ENCODE results near the gene TDP2.
"Not testable (repeated sequence)": the region's sequence is repeated elsewhere in the genome, so short reads cannot be mapped to it uniquely, and the experiment has no call there.

The TDP2 gene

GRCh38 chr6:24699521-24700359 is 33.0 kb upstream of the TDP2 start:
- no peak for TF ChIP-seq CTCF (IDR thresholded peaks at IDR 0.05; ENCODE audit: low read length, missing control alignments)
- H3K4me3 ChIP-seq (replicated peaks; ENCODE audit: low read depth, low read length) = no peak overlapping the region
- no peak for DNase-seq (ENCODE audit: low read depth)

- DNase-seq (ENCODE audit: low read depth) = no peak
- no peak for TF ChIP-seq CTCF (IDR thresholded peaks at IDR 0.05; ENCODE audit: low read length, missing control alignments)
- H3K4me3 ChIP-seq (replicated peaks; ENCODE audit: low read depth, low read length) = no peak overlapping the region
Measured at GRCh38 chr6:24696097-24696496, 29.4 kb upstream of the TDP2 start.

GRCh38 chr6:24695635-24696034 is 28.9 kb upstream of the TDP2 start:
- peak; percentile 34 for TF ChIP-seq CTCF (IDR thresholded peaks at IDR 0.05; ENCODE audit: low read length, missing control alignments)
- not testable (repeated sequence) for H3K4me3 ChIP-seq (replicated peaks; ENCODE audit: low read depth, low read length)
- DNase-seq (ENCODE audit: low read depth) = peak; percentile 59

GRCh38 chr6:24694198-24694597 is 27.5 kb upstream of the TDP2 start:
- no peak overlapping the region for H3K4me3 ChIP-seq (replicated peaks; ENCODE audit: low read depth, low read length)
- DNase-seq (ENCODE audit: low read depth) = no peak
- no peak for TF ChIP-seq CTCF (IDR thresholded peaks at IDR 0.05; ENCODE audit: low read length, missing control alignments)

GRCh38 chr6:24692848-24693592 is 26.3 kb upstream of the TDP2 start:
- TF ChIP-seq CTCF (IDR thresholded peaks at IDR 0.05; ENCODE audit: low read length, missing control alignments) = no peak
- H3K4me3 ChIP-seq (replicated peaks; ENCODE audit: low read depth, low read length) = no peak overlapping the region
- DNase-seq (ENCODE audit: low read depth) = no peak

GRCh38 chr6:24692415-24692814 is 25.7 kb upstream of the TDP2 start:
- DNase-seq (ENCODE audit: low read depth) = no peak
- H3K4me3 ChIP-seq (replicated peaks; ENCODE audit: low read depth, low read length) = no peak overlapping the region
- no peak for TF ChIP-seq CTCF (IDR thresholded peaks at IDR 0.05; ENCODE audit: low read length, missing control alignments)
